Upper lobe of left lung (tissue), 6 donors: ENCODE results near the gene NBAS. TPM values are rescaled to one million over a fixed set of nuclear protein-coding genes. Genes with fewer than 3 reads are reported as not detected.
A peak's percentile ranks its signal among the peaks of the same experiment; 100 is the strongest.

Experiments
- ATAC-seq, 2 donors: fragments of 200-7000 bp; cut with Tn5 transposase; one replicate each; pipeline ENCODE4 v1.9.1; 2022; ENCODE audit warnings: mild to moderate bottlenecking in 2 of 2, moderate library complexity in 2 of 2; ENCODE audit not compliant: low FRiP score in 2 of 2
- DNase-seq, 2 donors: peaks; one replicate each; pipeline ENCODE4 v3.0.0-alpha.2; 2019 to 2020
- H3K27ac ChIP-seq, 4 donors: fragments of 200-600 bp; sonication (generic); one replicate each; pipeline ENCODE4 v1.5.1; 2016 to 2019
- H3K27me3 ChIP-seq, 4 donors: fragments of 200-600 bp; sonication (generic); one replicate each; pipeline ENCODE4 v1.5.1; 2017 to 2019
- H3K36me3 ChIP-seq, 4 donors: fragments of 200-600 bp; sonication (generic); one replicate each; pipeline ENCODE4 v1.5.1; 2016 to 2019
- H3K4me1 ChIP-seq, 4 donors: fragments of 200-600 bp; sonication (generic); one replicate each; pipeline ENCODE4 v1.5.1; 2018 to 2019
- H3K4me3 ChIP-seq, 4 donors: fragments of 200-600 bp; sonication (generic); one replicate each; pipeline ENCODE4 v1.5.1; 2017 to 2019; ENCODE audit warnings: mild to moderate bottlenecking in 2 of 4, moderate library complexity in 1 of 4
- H3K9me3 ChIP-seq, 4 donors: fragments of 200-600 bp; sonication (generic); one replicate each; pipeline ENCODE4 v1.5.1; 2018 to 2019
- EP300 ChIP-seq, 4 donors: sonication (generic); formaldehyde crosslinking; IDR thresholded peaks; one replicate each; pipeline ENCODE4 v1.5.1; 2017; ENCODE audit warnings: antibody characterized with exemption in 4 of 4, control low read depth in 2 of 4
- POLR2A ChIP-seq, 4 donors: fragments of 450-650 bp; IDR thresholded peaks; one replicate each; pipeline ENCODE4 v1.5.1; 2016 to 2017; ENCODE audit warnings: antibody characterized with exemption in 4 of 4, mild to moderate bottlenecking in 2 of 4
- POLR2AphosphoS5 ChIP-seq, 2 donors: sonication (generic); formaldehyde crosslinking; IDR thresholded peaks; one replicate each; pipeline ENCODE4 v1.5.1; 2017; ENCODE audit warnings: antibody characterized with exemption in 2 of 2
- whole genome bisulfite sequencing, 2 donors: methylation state at CpG; one replicate each; pipeline ENCODE4 v1.1.5; 2017 to 2018; 5-methylcytosine and 5-hydroxymethylcytosine counted together
- total RNA-seq, 6 donors: library from RNA; depleted of rRNA in 4 of 6; stranded (reverse); fragments of >200 nt in 4 of 6; gene quantifications; one replicate each; pipeline versions ENCODE4 v1.1.0 to v1.2.1, GENCODE V29; 2016 to 2021
- TF ChIP-seq, protein P1 (sequence below), 6 experiments: fragments of 450-650 bp in 4 of 6; fragments of 200-600 bp in 2 of 6; sonication (generic) in 2 of 6; IDR thresholded peaks; one replicate each; pipeline ENCODE4 v1.5.1; 2016 to 2019; ENCODE audit warnings: antibody characterized with exemption in 6 of 6
- donor health status: DM: no; HTN: no; CAD: no; lungs with moderate emphysema.
- donor health status: DM: no; HTN: yes; CAD: no; lungs with severe emphysema.

The NBAS gene
- total RNA-seq, 6 donors from 2014 or later: 33.2 to 75.5 (median 43.1) TPM

- H3K4me1 ChIP-seq: no peaks in the 10 kb centered on the region
- H3K36me3 ChIP-seq: peaks cover 67 to 100% (median 83%) of the 10 kb centered on the region in 4 donors
- H3K27me3 ChIP-seq: no peaks in the 10 kb centered on the region
- DNase-seq (peak in 1 of 2 donors; percentile 31), ATAC-seq (no peak)
- H3K4me3 ChIP-seq: no peak overlapping the region
- whole genome bisulfite sequencing, 2 donors: 89 to 93% methylated on average over 8 of the region's 8 CpGs
- no peaks in the 10 kb centered on the region for H3K9me3 ChIP-seq
- no peak overlapping the region for H3K27ac ChIP-seq
- TF ChIP-seq EP300 (IDR thresholded peaks at IDR 0.05) (no peak), POLR2AphosphoS5 (IDR thresholded peaks at IDR 0.05) (no peak), POLR2A (IDR thresholded peaks at IDR 0.05) (no peak)
- TF ChIP-seq, protein P1, sequence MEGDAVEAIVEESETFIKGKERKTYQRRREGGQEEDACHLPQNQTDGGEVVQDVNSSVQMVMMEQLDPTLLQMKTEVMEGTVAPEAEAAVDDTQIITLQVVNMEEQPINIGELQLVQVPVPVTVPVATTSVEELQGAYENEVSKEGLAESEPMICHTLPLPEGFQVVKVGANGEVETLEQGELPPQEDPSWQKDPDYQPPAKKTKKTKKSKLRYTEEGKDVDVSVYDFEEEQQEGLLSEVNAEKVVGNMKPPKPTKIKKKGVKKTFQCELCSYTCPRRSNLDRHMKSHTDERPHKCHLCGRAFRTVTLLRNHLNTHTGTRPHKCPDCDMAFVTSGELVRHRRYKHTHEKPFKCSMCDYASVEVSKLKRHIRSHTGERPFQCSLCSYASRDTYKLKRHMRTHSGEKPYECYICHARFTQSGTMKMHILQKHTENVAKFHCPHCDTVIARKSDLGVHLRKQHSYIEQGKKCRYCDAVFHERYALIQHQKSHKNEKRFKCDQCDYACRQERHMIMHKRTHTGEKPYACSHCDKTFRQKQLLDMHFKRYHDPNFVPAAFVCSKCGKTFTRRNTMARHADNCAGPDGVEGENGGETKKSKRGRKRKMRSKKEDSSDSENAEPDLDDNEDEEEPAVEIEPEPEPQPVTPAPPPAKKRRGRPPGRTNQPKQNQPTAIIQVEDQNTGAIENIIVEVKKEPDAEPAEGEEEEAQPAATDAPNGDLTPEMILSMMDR (IDR thresholded peaks at IDR 0.05): no peak
Observed at GRCh38 chr2:15602393-15602792, 41.3 kb upstream of the NBAS start.

- Histone ChIP-seq H3K4me1 (no peaks in the 10 kb centered on the region), H3K27ac (no peak overlapping the region), H3K9me3 (no peaks in the 10 kb centered on the region), H3K36me3 (peaks cover 67 to 100% (median 79%) of the 10 kb centered on the region in 4 donors), H3K27me3 (no peaks in the 10 kb centered on the region), H3K4me3 (no peak overlapping the region)
- ATAC-seq: no peak
- no peak for DNase-seq
- 96 to 98% methylated on average over 1 of the region's 1 CpG for WGBS, 2 donors
- TF ChIP-seq POLR2AphosphoS5 (IDR thresholded peaks at IDR 0.05) (no peak), POLR2A (IDR thresholded peaks at IDR 0.05) (no peak), EP300 (IDR thresholded peaks at IDR 0.05) (no peak)
- TF ChIP-seq, protein P1 (IDR thresholded peaks at IDR 0.05): no peak
Observed at GRCh38 chr2:15601681-15602080, 40.5 kb upstream of the NBAS start.

- H3K27me3 ChIP-seq: no peaks in the 10 kb centered on the region
- no peaks in the 10 kb centered on the region for H3K4me1 ChIP-seq
- peaks cover 62 to 100% (median 69%) of the 10 kb centered on the region in 4 donors for H3K36me3 ChIP-seq
- ATAC-seq (no peak), DNase-seq (no peak)
- no peak overlapping the region for H3K4me3 ChIP-seq
- H3K27ac ChIP-seq: no peak overlapping the region
- TF ChIP-seq, protein P1 (IDR thresholded peaks at IDR 0.05): no peak
- TF ChIP-seq EP300 (IDR thresholded peaks at IDR 0.05) (no peak), POLR2A (IDR thresholded peaks at IDR 0.05) (no peak), POLR2AphosphoS5 (IDR thresholded peaks at IDR 0.05) (no peak)
- H3K9me3 ChIP-seq: no peaks in the 10 kb centered on the region
- 82 to 93% methylated on average over 1 of the region's 1 CpG for WGBS, 2 donors
Observed at GRCh38 chr2:15599994-15600393, 38.9 kb upstream of the NBAS start.

DNA sequence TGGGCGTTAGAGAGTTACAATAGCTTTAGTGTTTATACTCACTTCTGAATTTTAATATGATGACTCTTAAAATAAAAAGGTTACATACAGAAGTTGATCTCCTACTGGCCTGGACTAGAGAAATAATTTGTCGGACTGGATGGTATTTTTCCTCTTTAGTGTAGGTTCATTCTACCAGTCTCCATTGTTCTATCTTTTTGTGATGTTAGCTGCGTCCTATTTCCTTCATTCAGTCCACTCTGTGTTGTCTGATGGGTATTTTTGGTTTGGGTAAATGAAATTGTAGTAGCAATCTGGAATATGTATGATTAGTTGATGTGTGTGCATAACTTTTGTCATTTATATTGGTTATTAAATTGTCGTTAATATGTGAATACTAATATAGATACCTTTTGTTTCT lies 35.8 kb upstream of the NBAS start:
- H3K36me3 ChIP-seq: peaks cover 34 to 74% (median 39%) of the 10 kb centered on the region in 4 donors
- DNase-seq (no peak), ATAC-seq (no peak)
- H3K9me3 ChIP-seq: no peaks in the 10 kb centered on the region
- H3K27me3 ChIP-seq: no peaks in the 10 kb centered on the region
- TF ChIP-seq EP300 (IDR thresholded peaks at IDR 0.05): no peak
- no peak for TF ChIP-seq POLR2A (IDR thresholded peaks at IDR 0.05)
- TF ChIP-seq, protein P1 (IDR thresholded peaks at IDR 0.05): no peak
- H3K4me1 ChIP-seq: peaks cover 10 to 24% (median 20%) of the 10 kb centered on the region in 4 donors
- no peak overlapping the region for H3K4me3 ChIP-seq
- no peak overlapping the region for H3K27ac ChIP-seq
- WGBS, 2 donors: 93% methylated on average over 4 of the region's 4 CpGs

- Histone ChIP-seq H3K4me3 (no peak overlapping the region), H3K27me3 (no peaks in the 10 kb centered on the region), H3K4me1 (peaks cover 12 to 27% (median 20%) of the 10 kb centered on the region in 4 donors), H3K36me3 (peaks cover 28 to 68% (median 34%) of the 10 kb centered on the region in 4 donors), H3K27ac (no peak overlapping the region), H3K9me3 (no peaks in the 10 kb centered on the region)
- 88 to 89% methylated on average over 2 of the region's 2 CpGs for WGBS, 2 donors
- ATAC-seq: no peak
- DNase-seq: no peak
- no peak for TF ChIP-seq POLR2AphosphoS5 (IDR thresholded peaks at IDR 0.05)
- TF ChIP-seq, protein P1 (IDR thresholded peaks at IDR 0.05): no peak
- no peak for TF ChIP-seq EP300 (IDR thresholded peaks at IDR 0.05)
- no peak for TF ChIP-seq POLR2A (IDR thresholded peaks at IDR 0.05)
Observed at GRCh38 chr2:15596350-15596749, 35.2 kb upstream of the NBAS start.
